Activated naive CD4-positive, alpha-beta T cell treated with anti-CD3 and anti-CD28 coated beads for 36 hours (primary cell): ENCODE results near the gene GALNT13. TPM values are rescaled to one million over a fixed set of nuclear protein-coding genes. Genes with fewer than 3 reads are reported as not detected.

Source experiments
- CTCF ChIA-PET: fragments of 350-600 bp; sonication (Branson Sonifier 250); formaldehyde crosslinking; loops from one replicate; lab custom pipeline; 2021; ENCODE audit warnings: antibody characterized with exemption; lab: Charles Lee
- DNase-seq: peaks from one replicate; pipeline ENCODE4 v3.0.0-alpha.2; 2020
- H3K27ac Mint-ChIP-seq: one replicate; pipeline ENCODE4 v1.8.0; 2021; ENCODE audit warnings: mild to moderate bottlenecking, mixed read lengths
- H3K27me3 Mint-ChIP-seq: one replicate; pipeline ENCODE4 v1.8.0; 2021; ENCODE audit warnings: low read depth, mixed read lengths
- H3K36me3 Mint-ChIP-seq: one replicate; pipeline ENCODE4 v1.8.0; 2021; ENCODE audit warnings: low read depth, mixed read lengths
- H3K4me1 Mint-ChIP-seq: one replicate; pipeline ENCODE4 v1.8.0; 2021; ENCODE audit warnings: low read depth, mixed read lengths
- H3K4me3 Mint-ChIP-seq: one replicate; pipeline ENCODE4 v1.8.0; 2021; ENCODE audit warnings: mild to moderate bottlenecking, moderate library complexity, mixed read lengths
- H3K9me3 Mint-ChIP-seq: one replicate; pipeline ENCODE4 v1.8.0; 2021; ENCODE audit warnings: mixed read lengths
- intact Hi-C: fragments of 100-400 bp; cut with micrococcal nuclease; formaldehyde crosslinking; loops from one replicate; pipeline ENCODE4 v1.15.1; 2023
- total RNA-seq, 2 experiments: library from RNA; stranded (reverse); gene quantifications; one replicate each; pipeline ENCODE4 v1.2.3, GENCODE V29; 2021

Gene GALNT13
- total RNA-seq, 2 experiments from 2014 or later, result not detected

DNA sequence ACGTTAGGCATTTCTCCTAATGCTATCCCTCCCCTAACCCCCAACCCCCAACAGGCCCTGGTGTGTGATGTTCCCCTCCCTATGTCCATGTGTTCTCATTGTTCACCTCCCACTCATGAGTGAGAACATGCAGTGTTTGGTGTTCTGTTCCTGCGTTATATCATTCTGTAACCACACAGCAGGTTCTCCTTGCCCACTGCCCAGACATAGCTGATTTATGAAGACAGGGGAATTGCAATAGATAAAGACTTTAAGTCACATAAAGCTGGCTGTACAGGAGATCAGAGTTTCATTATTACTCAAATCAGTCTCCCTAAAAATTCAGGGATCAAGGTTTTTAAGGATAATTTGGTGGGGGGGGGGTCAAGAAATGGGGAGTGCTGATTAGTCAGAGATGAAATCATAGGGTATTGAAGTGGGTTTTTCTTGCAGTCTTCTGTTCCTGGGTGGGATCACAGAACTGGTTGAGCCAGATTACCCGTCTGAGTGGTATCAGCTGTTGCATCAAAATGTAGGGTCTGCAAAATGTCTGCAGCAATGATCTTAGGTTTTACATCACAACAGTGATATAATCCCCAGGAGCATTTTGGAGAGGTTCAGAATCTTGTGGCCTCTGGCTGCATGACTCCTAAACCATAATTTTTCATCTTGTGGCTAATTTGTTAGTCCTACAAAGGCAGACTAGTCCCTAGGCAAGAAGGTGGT, 434.7 kb downstream of the GALNT13 start:
- CTCF ChIA-PET, result interaction anchor here (0.6 kb wide), 1 partner anchor 366 kb away, joined by 5 read pairs; no protein-coding TSS in a partner anchor
- no peak for DNase-seq
- intact Hi-C loops, result no loop called here
- Mint-ChIP-seq H3K27ac (no peak overlapping the region), H3K4me1 (no peaks in the 10 kb centered on the region), H3K27me3 (no peaks in the 10 kb centered on the region), H3K9me3 (peaks cover 2% of the 10 kb centered on the region), H3K36me3 (no peaks in the 10 kb centered on the region), H3K4me3 (no peak overlapping the region)

DNA sequence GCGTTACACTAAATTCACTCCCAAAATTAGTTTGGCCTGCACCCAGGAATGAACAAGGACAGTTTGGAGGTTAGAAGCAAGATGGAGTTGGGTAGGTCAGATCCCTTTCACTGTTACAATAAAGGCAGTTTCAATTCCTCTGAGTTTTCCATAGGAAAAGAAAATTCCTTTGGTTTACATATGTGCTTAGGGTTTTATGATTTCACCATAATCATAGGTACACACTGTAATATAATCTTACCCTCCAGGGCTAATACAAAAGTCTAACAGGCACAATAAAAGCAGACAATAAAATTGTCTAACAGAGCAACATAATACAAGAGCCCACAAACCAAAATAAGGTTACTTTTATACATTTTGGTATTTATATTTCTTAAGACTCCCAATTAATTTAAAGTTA, 435.3 kb downstream of the GALNT13 start:
- H3K27ac Mint-ChIP-seq, result no peak overlapping the region
- intact Hi-C loops, result no loop called here
- H3K27me3 Mint-ChIP-seq, result no peaks in the 10 kb centered on the region
- no peaks in the 10 kb centered on the region for H3K4me1 Mint-ChIP-seq
- peaks cover 2% of the 10 kb centered on the region for H3K9me3 Mint-ChIP-seq
- CTCF ChIA-PET, result no interaction called here
- H3K4me3 Mint-ChIP-seq, result no peak overlapping the region
- H3K36me3 Mint-ChIP-seq, result no peaks in the 10 kb centered on the region
- no peak for DNase-seq

DNA sequence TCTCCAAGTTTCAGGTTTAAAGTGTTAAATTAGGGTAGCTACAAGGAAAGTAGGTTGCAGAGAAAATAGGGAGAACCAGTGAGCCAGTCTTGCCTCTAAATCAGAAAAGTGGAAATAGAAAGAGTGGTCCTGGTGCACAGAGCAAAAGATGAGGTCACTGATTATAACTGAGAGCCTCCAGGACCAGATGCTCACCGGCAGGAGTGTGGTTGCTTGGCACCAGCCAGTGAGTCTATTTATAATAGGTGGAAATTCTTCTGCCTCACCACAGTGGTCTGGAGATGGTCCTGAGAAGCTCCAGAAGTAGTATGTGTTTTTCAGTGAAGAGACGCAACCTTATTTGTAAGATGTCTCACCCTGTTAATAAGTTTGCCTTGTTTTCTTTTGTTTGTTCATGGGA, 452.9 kb downstream of the GALNT13 start:
- no peaks in the 10 kb centered on the region for H3K4me1 Mint-ChIP-seq
- intact Hi-C loops, result no loop called here
- DNase-seq, result no peak
- no peak overlapping the region for H3K27ac Mint-ChIP-seq
- H3K27me3 Mint-ChIP-seq, result no peaks in the 10 kb centered on the region
- H3K9me3 Mint-ChIP-seq, result peaks cover 3% of the 10 kb centered on the region
- no peaks in the 10 kb centered on the region for H3K36me3 Mint-ChIP-seq
- H3K4me3 Mint-ChIP-seq, result no peak overlapping the region
- CTCF ChIA-PET, result no interaction called here

DNA sequence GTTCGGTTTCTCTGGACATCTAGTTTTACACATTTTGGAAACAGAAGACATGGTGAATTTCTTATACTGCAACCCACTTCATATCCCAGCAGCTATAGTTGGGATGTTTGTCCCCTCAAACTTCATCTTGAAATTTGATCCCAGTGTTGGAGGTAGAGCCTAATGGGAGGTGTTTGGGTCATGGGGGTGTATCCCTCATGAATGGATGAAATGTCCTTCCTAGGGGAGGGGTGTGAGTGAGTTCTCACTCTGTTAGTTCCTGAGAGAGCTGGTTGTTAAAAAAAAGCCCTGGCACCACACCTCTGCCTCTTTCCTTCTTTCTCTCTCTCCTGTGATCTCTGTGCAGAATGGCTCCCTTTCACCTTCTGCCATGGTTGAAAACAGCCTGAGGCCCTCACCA, 457.8 kb downstream of the GALNT13 start:
- Mint-ChIP-seq H3K27ac (no peak overlapping the region), H3K36me3 (no peaks in the 10 kb centered on the region), H3K4me3 (no peak overlapping the region), H3K4me1 (no peaks in the 10 kb centered on the region), H3K27me3 (no peaks in the 10 kb centered on the region), H3K9me3 (no peaks in the 10 kb centered on the region)
- no peak for DNase-seq
- CTCF ChIA-PET, result no interaction called here
- intact Hi-C loops, result no loop called here

DNA sequence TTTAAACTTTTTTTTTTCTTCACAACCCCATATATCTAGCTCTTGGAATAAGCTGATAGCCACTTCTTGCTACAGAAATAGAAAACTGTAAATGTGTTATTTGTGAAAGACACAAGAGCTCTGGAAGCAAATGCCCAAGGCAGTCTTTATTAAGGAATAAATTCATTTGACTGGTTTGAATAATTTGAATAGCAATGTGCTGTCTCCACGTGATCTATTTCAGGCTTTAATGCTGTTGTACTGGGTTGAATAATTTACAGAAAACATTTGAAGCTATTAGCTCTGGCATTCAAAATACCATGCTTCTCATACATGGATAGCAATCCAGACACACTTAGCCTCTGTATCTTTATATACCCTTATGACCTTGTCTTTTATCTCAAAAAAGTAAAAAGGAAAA, 460.1 kb downstream of the GALNT13 start:
- CTCF ChIA-PET, result no interaction called here
- no peak overlapping the region for H3K27ac Mint-ChIP-seq
- no peak overlapping the region for H3K4me3 Mint-ChIP-seq
- DNase-seq, result no peak
- no peaks in the 10 kb centered on the region for H3K4me1 Mint-ChIP-seq
- intact Hi-C loops, result no loop called here
- H3K27me3 Mint-ChIP-seq, result no peaks in the 10 kb centered on the region
- no peaks in the 10 kb centered on the region for H3K9me3 Mint-ChIP-seq
- no peaks in the 10 kb centered on the region for H3K36me3 Mint-ChIP-seq

DNA sequence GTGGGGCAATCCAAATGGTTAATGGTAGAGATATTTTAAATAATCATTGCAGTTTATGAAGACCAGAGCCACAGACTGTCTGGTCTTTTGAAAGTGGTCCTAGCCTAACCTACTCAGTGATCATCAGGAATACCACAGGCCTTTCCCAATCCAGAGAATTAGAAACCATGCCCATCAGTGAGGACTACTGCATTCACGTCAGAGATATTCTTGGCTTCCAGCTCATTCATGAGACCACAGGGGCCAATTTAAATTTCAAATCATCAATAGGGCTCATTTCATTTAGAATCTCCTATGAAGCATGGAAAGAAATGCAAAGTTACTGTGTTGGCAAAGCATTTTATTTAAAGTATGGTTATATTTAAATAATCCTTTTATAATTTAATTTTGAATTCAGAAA, 464.5 kb downstream of the GALNT13 start:
- H3K36me3 Mint-ChIP-seq, result no peaks in the 10 kb centered on the region
- no peaks in the 10 kb centered on the region for H3K9me3 Mint-ChIP-seq
- H3K27me3 Mint-ChIP-seq, result no peaks in the 10 kb centered on the region
- no peaks in the 10 kb centered on the region for H3K4me1 Mint-ChIP-seq
- H3K27ac Mint-ChIP-seq, result no peak overlapping the region
- no peak for DNase-seq
- CTCF ChIA-PET, result no interaction called here
- H3K4me3 Mint-ChIP-seq, result no peak overlapping the region
- intact Hi-C loops, result no loop called here

DNA sequence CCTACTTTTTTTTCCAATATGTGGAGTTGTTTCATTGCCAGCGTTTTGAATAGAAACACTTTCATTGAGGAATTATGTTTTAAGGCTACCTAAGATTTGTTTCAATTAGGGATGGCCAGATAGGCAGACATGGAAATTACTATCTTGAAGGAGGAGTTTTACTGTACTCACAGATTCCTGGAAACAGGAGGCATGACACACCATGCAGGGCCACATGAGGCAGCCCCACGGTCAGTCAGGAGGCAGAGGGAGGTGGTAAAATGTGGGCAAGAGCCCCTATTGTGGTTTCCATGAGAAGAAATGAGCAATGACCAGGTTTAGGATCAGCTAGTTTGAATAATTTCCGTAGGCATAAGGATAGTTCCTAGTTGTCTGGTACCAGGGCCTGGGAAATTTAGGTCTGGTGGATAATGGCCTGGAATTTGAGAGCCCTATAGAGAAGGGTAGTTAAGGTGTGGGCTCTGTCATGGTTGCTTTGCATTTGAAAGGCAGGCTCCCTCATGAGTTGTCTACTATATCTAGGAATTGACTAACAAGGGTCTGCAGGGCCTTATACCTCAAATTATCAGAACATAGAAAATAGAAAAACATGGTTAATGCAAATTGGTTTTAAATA, 466.7 kb downstream of the GALNT13 start:
- CTCF ChIA-PET, result no interaction called here
- DNase-seq, result no peak
- no peaks in the 10 kb centered on the region for H3K9me3 Mint-ChIP-seq
- intact Hi-C loops, result no loop called here
- H3K4me1 Mint-ChIP-seq, result no peaks in the 10 kb centered on the region
- H3K36me3 Mint-ChIP-seq, result no peaks in the 10 kb centered on the region
- H3K27ac Mint-ChIP-seq, result no peak overlapping the region
- no peak overlapping the region for H3K4me3 Mint-ChIP-seq
- no peaks in the 10 kb centered on the region for H3K27me3 Mint-ChIP-seq

DNA sequence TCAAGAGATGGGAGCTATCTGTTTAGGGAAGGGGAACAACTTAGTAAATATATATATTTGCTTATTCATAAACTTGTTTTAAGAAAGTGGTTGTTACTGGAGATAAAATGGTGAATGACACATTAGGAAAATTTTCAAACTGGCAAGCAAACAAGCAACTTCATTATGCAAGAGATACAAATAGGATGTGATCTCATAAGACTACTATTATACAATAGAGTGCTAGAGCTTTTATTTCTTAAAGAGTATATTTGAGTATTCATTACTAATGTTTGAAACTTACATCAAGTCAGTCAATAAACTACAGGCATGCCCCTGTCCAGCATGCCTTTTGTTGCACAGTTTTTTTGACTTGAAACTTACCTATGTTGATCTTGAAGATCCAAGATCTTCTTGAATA, 471.6 kb downstream of the GALNT13 start:
- Mint-ChIP-seq H3K4me1 (no peaks in the 10 kb centered on the region), H3K36me3 (no peaks in the 10 kb centered on the region), H3K27me3 (no peaks in the 10 kb centered on the region), H3K4me3 (no peak overlapping the region), H3K27ac (no peak overlapping the region), H3K9me3 (no peaks in the 10 kb centered on the region)
- intact Hi-C loops, result no loop called here
- CTCF ChIA-PET, result no interaction called here
- DNase-seq, result no peak

DNA sequence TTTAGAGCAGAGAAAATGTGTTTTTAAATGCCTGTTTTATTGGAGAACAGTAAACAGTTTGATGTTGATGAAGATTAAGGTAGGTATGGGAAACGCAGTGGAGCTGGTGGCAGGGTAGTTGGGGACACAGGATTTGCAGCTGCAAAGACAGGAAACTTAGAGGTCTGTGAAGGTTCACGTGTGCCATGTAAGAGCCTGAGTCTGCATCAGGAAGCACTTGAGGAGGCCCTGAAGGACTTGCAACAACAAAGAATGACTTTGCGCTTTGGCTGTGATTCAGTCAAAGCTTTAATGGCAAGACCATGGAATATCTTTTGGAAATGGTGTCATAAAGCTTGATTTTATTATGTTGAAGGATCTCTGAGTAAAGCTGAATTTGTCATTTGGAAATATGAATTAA, 479.2 kb downstream of the GALNT13 start:
- CTCF ChIA-PET, result interaction anchor here (0.7 kb wide), 1 partner anchor 1523 kb away, joined by 3 read pairs; no protein-coding TSS in a partner anchor
- Mint-ChIP-seq H3K27me3 (no peaks in the 10 kb centered on the region), H3K36me3 (no peaks in the 10 kb centered on the region), H3K4me3 (no peak overlapping the region), H3K27ac (no peak overlapping the region), H3K9me3 (peaks cover 2% of the 10 kb centered on the region), H3K4me1 (no peaks in the 10 kb centered on the region)
- no peak for DNase-seq
- intact Hi-C loops, result no loop called here

DNA sequence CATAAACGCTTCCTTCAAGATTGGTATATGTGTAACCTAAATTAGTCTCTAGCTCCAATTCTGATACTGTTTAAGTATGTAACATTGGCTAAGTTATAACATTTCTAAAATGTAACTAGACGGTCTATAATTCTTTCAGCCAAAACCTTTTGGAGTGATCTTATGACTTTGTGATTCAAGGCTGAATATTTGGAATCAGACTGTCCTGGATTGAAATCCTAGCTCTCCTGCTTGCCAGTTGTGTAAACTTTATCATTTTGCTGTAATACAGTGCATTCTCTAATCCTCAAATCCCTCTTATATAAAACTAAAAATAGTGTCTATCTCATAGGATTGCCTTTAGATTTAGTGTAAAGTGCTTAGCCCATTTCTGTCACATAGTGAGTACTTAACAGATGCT, 489.6 kb downstream of the GALNT13 start:
- Mint-ChIP-seq H3K36me3 (no peaks in the 10 kb centered on the region), H3K4me1 (no peaks in the 10 kb centered on the region), H3K9me3 (peaks cover 4% of the 10 kb centered on the region), H3K4me3 (no peak overlapping the region), H3K27ac (no peak overlapping the region), H3K27me3 (no peaks in the 10 kb centered on the region)
- intact Hi-C loops, result no loop called here
- DNase-seq, result no peak
- CTCF ChIA-PET, result no interaction called here

DNA sequence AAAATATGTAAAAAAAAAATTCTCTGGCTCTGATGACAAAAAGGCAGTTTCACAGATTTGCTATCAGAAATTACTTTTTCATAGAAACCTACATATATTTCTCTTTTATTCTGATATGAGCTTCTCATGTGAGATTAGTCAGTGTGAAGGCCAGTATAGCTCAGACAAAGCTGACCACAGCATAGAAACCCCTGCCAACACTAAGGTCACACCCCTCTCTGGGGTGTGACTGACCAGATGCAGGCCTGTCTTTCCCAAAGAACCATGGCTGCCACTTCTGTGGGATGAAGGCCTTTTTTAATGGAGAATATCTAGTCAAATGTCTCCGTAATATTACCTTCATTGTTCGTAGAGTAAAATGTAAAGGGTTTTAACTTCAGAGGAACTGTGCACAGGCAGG, 496.4 kb downstream of the GALNT13 start:
- intact Hi-C loops, result no loop called here
- CTCF ChIA-PET, result no interaction called here
- no peak for DNase-seq
- peaks cover 3% of the 10 kb centered on the region for H3K9me3 Mint-ChIP-seq
- no peak overlapping the region for H3K4me3 Mint-ChIP-seq
- H3K27ac Mint-ChIP-seq, result no peak overlapping the region
- no peaks in the 10 kb centered on the region for H3K27me3 Mint-ChIP-seq
- no peaks in the 10 kb centered on the region for H3K4me1 Mint-ChIP-seq
- no peaks in the 10 kb centered on the region for H3K36me3 Mint-ChIP-seq

DNA sequence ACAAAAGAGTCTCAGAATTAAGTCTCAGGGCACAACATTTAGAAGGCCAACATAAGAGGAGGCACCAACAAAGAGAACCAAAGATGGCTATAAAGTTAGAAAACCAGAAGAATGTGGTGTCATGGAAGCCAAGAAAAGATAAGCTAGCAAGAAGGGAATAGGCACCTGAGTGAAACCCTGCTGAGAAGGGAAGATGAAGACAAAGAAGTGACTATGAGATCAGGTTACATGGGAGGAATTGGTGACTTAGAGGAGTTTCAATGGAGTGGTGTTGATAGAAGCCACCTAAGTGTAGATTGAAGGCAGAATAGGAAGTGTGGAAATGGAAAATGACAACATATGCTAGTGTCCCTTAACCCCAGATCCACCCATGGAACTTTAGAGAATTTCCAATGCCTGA, 499.2 kb downstream of the GALNT13 start:
- Mint-ChIP-seq H3K27me3 (no peaks in the 10 kb centered on the region), H3K4me1 (no peaks in the 10 kb centered on the region), H3K9me3 (peaks cover 2% of the 10 kb centered on the region), H3K27ac (no peak overlapping the region), H3K4me3 (no peak overlapping the region), H3K36me3 (no peaks in the 10 kb centered on the region)
- no peak for DNase-seq
- CTCF ChIA-PET, result no interaction called here
- intact Hi-C loops, result loop anchor here (10.0 kb wide), 1 partner anchor 1206 kb away; no protein-coding TSS in a partner anchor

DNA sequence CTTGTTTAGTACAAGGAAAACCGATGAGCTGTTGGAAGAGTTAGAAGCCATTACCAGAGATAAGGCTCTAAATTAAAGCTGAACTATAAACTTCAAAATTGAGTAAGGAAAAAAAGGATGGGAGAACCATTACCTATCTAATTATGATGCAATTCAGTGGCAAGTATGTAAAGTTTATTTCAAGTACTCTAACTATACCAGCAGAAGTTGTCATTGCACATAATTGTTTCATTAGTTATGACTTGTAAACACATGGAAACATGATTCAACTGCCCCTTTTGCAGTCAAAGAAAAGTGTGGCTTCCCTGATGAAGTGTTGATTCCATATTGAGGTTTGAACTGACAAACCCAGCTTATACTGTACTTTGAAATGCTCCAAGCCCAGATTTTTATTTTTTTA, 502.7 kb downstream of the GALNT13 start:
- intact Hi-C loops, result loop anchor here (10.0 kb wide), 1 partner anchor 1210 kb away; no protein-coding TSS in a partner anchor
- H3K4me1 Mint-ChIP-seq, result no peaks in the 10 kb centered on the region
- no peak for DNase-seq
- H3K9me3 Mint-ChIP-seq, result no peaks in the 10 kb centered on the region
- H3K4me3 Mint-ChIP-seq, result no peak overlapping the region
- H3K27me3 Mint-ChIP-seq, result no peaks in the 10 kb centered on the region
- H3K27ac Mint-ChIP-seq, result no peak overlapping the region
- CTCF ChIA-PET, result no interaction called here
- H3K36me3 Mint-ChIP-seq, result no peaks in the 10 kb centered on the region
